ENCODE results near the gene ELP4.

The ELP4 gene

GRCh38 chr11:31793264-31793663 lies 283.7 kb downstream of the ELP4 start:
- no peak overlapping the region for H3K9ac ChIP-seq (ENCODE audit: low read depth, low read length)
- no peaks in the 10 kb centered on the region for H3K9me3 ChIP-seq (ENCODE audit: control insufficient read depth, insufficient read depth, low read length)
- peaks cover 3% of the 10 kb centered on the region; the same call in 1 of the 2 replicates for H3K4me1 ChIP-seq (ENCODE audit: insufficient read depth, low read length)
- no peaks in the 10 kb centered on the region for H3K36me3 ChIP-seq (ENCODE audit: insufficient read depth, low read length)

- Histone ChIP-seq H3K36me3 (ENCODE audit: insufficient read depth, low read length) (no peaks in the 10 kb centered on the region), H3K9ac (ENCODE audit: low read depth, low read length) (no peak overlapping the region), H3K4me1 (ENCODE audit: insufficient read depth, low read length) (0 out of 2 replicates have a peak, but pooled peaks cover 3% of the 10 kb centered on the region), H3K9me3 (ENCODE audit: control insufficient read depth, insufficient read depth, low read length) (no peaks in the 10 kb centered on the region)
These were observed 285.0 kb downstream of the ELP4 start for GRCh38 chr11:31794548-31794947.

GRCh38 chr11:31795706-31796498 lies 286.3 kb downstream of the ELP4 start:
- Histone ChIP-seq H3K9me3 (ENCODE audit: control insufficient read depth, insufficient read depth, low read length) (no peaks in the 10 kb centered on the region), H3K9ac (ENCODE audit: low read depth, low read length) (no peak overlapping the region), H3K4me1 (ENCODE audit: insufficient read depth, low read length) (0 out of 2 replicates have a peak, but pooled peaks cover 3% of the 10 kb centered on the region), H3K36me3 (ENCODE audit: insufficient read depth, low read length) (no peaks in the 10 kb centered on the region)

DNA sequence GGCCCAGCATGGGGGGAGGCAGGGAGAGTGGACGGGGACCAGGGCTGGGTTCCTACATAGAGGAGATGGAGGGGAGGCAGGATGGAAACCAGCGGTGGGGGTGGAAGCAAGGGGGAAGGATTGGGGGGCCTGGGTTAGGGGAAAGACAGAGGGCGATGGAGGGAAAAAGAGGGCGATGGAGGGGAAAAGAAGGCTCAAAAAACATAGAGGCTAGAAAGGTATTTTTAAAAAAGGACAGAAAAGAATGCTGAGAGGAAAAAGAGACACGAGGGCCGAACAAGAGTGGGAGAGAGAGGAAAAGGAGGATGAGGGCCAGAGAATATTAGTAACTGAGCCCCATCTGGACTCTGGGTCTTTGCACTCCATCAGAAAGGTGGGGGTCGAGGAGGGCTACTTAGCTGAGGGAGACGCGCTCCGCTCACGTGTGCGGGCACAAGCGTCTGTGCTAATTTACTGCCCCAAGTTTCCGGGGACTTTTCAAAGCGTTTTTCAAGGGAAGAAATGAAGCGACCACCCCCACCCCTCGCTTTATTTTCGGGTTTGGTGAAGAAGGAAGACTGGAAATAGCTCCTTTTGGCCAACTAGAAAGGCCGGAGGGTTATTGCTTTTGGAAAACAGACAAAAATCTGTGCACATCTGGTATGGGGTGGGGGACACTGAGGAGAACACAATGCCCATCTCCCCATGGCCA lies 287.1 kb downstream of the ELP4 start:
- Histone ChIP-seq H3K4me1 (ENCODE audit: insufficient read depth, low read length) (0 out of 2 replicates have a peak, but pooled peaks cover 3% of the 10 kb centered on the region), H3K36me3 (ENCODE audit: insufficient read depth, low read length) (no peaks in the 10 kb centered on the region), H3K9ac (ENCODE audit: low read depth, low read length) (no peak overlapping the region), H3K9me3 (ENCODE audit: control insufficient read depth, insufficient read depth, low read length) (no peaks in the 10 kb centered on the region)

DNA sequence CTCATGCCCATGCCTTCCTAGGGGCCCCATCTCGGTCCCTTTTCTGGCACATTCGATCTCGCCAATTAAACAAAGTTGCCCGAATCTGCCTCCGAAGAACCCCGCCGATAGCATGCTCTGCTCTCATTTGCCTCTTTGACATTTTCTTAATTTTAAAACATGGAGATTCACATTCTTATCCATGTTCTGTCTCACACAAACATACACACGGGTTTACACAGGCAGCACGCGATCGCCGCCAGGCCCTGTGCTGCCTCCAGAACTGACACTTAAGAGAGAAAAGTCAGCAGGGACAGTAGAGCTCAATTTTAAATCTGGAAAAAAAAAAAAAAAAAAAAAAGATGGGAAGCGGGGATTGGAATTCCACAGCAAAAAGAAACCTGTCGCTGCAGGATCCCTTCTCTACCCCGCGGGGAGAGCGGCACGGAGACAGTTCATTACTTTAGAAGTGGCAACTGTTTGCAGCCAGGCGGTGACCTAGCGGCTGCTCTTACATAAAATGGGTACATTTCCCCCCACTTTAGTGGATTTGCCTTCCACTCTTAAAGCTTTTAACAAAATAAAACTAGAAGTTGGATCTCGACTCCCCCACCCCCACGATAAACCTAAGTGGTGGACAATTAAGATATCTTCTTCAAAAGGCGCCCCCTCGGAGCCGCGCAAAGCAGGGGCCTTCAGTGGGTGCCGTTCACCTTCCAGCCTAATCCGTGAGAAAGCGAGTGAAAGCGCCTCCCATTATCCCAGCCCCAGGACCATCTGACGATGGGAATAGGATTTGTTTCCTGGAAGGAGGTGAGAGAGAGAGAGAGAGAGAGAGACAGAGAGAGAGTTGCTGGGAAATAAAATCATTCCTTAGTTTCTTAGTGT lies 287.9 kb downstream of the ELP4 start:
- 0 out of 2 replicates have a peak, but pooled peaks cover 3% of the 10 kb centered on the region for H3K4me1 ChIP-seq (ENCODE audit: insufficient read depth, low read length)
- peak overlapping the region; percentile 33; the same call in 1 of the 2 replicates for H3K9ac ChIP-seq (ENCODE audit: low read depth, low read length)
- no peaks in the 10 kb centered on the region for H3K36me3 ChIP-seq (ENCODE audit: insufficient read depth, low read length)
- H3K9me3 ChIP-seq (ENCODE audit: control insufficient read depth, insufficient read depth, low read length), result no peaks in the 10 kb centered on the region

DNA sequence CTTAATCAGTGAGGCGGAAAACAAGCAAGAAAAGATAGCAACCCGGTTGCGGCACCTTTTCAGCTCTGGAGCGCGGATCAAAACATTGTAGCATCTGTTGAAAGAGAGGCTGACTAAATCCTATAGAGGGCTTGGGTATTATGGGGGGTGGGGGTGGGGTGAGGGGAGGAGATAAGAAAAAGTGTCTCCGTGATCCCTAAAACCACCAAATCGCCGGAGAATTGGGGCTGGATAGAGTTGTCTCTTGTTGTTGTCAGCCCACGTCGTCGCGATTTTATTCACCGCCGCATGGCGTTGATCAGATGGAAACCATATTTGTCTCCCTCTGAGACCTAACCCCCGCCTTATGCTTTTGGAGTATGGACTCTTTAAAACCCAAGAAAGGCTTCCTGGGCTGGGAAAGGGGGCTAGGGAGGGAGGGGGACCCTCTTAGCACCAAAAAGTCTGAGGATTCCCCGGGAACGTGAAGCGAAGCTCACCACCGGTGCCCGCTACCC lies 288.5 kb downstream of the ELP4 start:
- no peaks in the 10 kb centered on the region for H3K9me3 ChIP-seq (ENCODE audit: control insufficient read depth, insufficient read depth, low read length)
- 0 out of 2 replicates have a peak, but pooled peaks cover 3% of the 10 kb centered on the region for H3K4me1 ChIP-seq (ENCODE audit: insufficient read depth, low read length)
- H3K36me3 ChIP-seq (ENCODE audit: insufficient read depth, low read length), result no peaks in the 10 kb centered on the region
- H3K9ac ChIP-seq (ENCODE audit: low read depth, low read length), result peak overlapping the region; percentile 53; the same call in 1 of the 2 replicates

GRCh38 chr11:31798554-31799434 lies 289.2 kb downstream of the ELP4 start:
- 0 out of 2 replicates have a peak, but pooled peaks cover 3% of the 10 kb centered on the region for H3K4me1 ChIP-seq (ENCODE audit: insufficient read depth, low read length)
- peak overlapping the region; percentile 53; the same call in 1 of the 2 replicates for H3K9ac ChIP-seq (ENCODE audit: low read depth, low read length)
- H3K36me3 ChIP-seq (ENCODE audit: insufficient read depth, low read length), result no peaks in the 10 kb centered on the region
- no peaks in the 10 kb centered on the region for H3K9me3 ChIP-seq (ENCODE audit: control insufficient read depth, insufficient read depth, low read length)

- H3K4me1 ChIP-seq (ENCODE audit: insufficient read depth, low read length), result peaks cover 3% of the 10 kb centered on the region; the same call in 1 of the 2 replicates
- H3K9me3 ChIP-seq (ENCODE audit: control insufficient read depth, insufficient read depth, low read length), result no peaks in the 10 kb centered on the region
These were observed 290.1 kb downstream of the ELP4 start for GRCh38 chr11:31799435-31800397.

DNA sequence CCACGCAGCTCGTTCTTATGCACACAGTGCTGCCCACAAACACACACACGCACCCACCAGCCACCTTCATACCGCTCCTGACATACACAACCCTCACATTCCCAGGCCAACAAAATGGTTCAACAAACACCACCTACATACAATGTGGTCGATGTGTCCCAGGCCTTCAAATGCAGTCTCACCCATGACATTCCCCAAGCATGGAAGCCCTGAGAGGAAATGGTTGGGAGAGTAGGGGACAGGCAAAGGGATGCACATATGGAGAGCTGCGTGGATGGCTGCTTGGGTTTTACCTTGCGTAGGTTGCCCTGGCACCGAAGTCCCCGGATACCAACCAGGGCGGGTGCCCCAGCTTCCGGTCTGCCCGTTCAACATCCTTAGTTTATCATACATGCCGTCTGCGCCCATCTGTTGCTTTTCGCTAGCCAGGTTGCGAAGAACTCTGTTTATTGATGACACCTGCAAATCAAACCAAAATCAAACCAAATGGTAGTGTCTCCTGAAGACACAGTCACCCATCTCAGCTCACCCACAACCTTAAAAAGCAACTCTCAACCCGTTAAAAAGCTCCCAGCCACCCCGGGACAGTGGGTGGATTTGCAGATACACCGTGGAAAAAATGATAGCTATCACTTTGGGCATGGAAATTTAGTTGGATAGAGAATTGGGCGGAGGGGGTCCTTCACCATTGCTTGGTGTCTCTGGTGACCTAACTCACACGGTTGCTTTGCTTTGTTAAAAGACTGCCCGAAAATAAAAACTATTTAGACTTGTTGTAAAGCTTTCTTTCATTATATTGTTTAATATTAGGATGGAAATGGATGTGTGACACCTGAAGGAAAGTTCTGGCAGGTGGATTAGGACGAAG lies 291.1 kb downstream of the ELP4 start:
- Histone ChIP-seq H3K9me3 (ENCODE audit: control insufficient read depth, insufficient read depth, low read length) (no peaks in the 10 kb centered on the region), H3K4me1 (ENCODE audit: insufficient read depth, low read length) (peaks cover 3% of the 10 kb centered on the region; the same call in 1 of the 2 replicates), H3K9ac (ENCODE audit: low read depth, low read length) (no peak overlapping the region), H3K36me3 (ENCODE audit: insufficient read depth, low read length) (no peaks in the 10 kb centered on the region)

More at GRCh38 chr11:31799435-31800397, 290.1 kb downstream of the ELP4 start:
- Histone ChIP-seq H3K36me3 (ENCODE audit: insufficient read depth, low read length) (no peaks in the 10 kb centered on the region), H3K9ac (ENCODE audit: low read depth, low read length) (peak overlapping the region; percentile 53; the same call in 1 of the 2 replicates)

DNA sequence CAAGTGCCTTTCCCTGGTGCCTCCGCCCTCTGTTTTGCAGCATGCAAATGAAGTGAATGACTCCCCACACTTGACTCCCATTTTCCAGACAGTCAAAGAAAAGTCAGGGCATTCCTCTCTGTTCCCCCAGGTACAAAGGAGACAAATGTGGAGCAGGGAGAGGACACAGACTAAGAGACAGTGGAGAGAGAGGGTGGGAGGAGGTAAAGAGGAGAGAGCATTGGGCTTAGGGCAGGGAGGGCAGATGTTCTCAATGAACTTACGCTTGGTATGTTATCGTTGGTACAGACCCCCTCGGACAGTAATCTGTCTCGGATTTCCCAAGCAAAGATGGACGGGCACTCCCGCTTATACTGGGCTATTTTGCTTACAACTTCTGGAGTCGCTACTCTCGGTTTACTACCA lies 291.7 kb downstream of the ELP4 start:
- Histone ChIP-seq H3K36me3 (ENCODE audit: insufficient read depth, low read length) (no peaks in the 10 kb centered on the region), H3K9me3 (ENCODE audit: control insufficient read depth, insufficient read depth, low read length) (no peaks in the 10 kb centered on the region), H3K9ac (ENCODE audit: low read depth, low read length) (no peak overlapping the region), H3K4me1 (ENCODE audit: insufficient read depth, low read length) (peaks cover 3% of the 10 kb centered on the region; the same call in 1 of the 2 replicates)

- no peaks in the 10 kb centered on the region for H3K36me3 ChIP-seq (ENCODE audit: insufficient read depth, low read length)
- H3K9me3 ChIP-seq (ENCODE audit: control insufficient read depth, insufficient read depth, low read length), result no peaks in the 10 kb centered on the region
- H3K9ac ChIP-seq (ENCODE audit: low read depth, low read length), result no peak overlapping the region
- H3K4me1 ChIP-seq (ENCODE audit: insufficient read depth, low read length), result peaks cover 9% of the 10 kb centered on the region
These were observed 292.5 kb downstream of the ELP4 start for GRCh38 chr11:31802000-31802551.

Measured in ES-I3 (cell line).